Measurements from ENCODE around the gene VPS9D1.

Gene VPS9D1

GRCh38 chr16:89749637-89750036 lies 28.9 kb upstream of the VPS9D1 start:
- DNase-seq (ENCODE audit: low read depth) = no peak
- TF ChIP-seq, protein P1, sequence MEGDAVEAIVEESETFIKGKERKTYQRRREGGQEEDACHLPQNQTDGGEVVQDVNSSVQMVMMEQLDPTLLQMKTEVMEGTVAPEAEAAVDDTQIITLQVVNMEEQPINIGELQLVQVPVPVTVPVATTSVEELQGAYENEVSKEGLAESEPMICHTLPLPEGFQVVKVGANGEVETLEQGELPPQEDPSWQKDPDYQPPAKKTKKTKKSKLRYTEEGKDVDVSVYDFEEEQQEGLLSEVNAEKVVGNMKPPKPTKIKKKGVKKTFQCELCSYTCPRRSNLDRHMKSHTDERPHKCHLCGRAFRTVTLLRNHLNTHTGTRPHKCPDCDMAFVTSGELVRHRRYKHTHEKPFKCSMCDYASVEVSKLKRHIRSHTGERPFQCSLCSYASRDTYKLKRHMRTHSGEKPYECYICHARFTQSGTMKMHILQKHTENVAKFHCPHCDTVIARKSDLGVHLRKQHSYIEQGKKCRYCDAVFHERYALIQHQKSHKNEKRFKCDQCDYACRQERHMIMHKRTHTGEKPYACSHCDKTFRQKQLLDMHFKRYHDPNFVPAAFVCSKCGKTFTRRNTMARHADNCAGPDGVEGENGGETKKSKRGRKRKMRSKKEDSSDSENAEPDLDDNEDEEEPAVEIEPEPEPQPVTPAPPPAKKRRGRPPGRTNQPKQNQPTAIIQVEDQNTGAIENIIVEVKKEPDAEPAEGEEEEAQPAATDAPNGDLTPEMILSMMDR (conservative IDR thresholded peaks at IDR 0.05; ENCODE audit: low read depth, low read length) = no peak
- H3K4me3 ChIP-seq (ENCODE audit: low read length) = no peak overlapping the region

GRCh38 chr16:89748921-89749320 lies 28.2 kb upstream of the VPS9D1 start:
- no peak for DNase-seq (ENCODE audit: low read depth)

DNA sequence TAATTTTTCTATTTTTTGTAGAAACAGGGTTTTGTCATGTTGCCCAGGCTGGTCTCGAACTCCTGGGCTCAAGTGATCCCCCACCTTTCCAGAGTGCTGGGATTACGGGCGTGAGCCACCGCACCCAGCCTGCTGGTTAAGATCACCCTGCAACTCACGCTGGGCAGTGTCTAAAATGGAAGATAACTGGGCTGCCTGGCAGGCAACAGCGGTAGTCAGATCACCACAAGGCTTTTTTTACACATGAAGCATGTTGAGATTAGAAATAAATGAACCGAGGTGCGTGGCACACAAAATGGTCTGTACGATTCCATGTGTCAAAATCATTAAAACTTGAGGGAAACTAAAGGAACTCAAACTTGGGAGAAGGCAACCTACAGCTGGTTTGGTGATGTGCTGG lies 27.4 kb upstream of the VPS9D1 start:
- DNase-seq (ENCODE audit: low read depth) = no peak
- no peak overlapping the region for H3K4me3 ChIP-seq (ENCODE audit: low read length)
- TF ChIP-seq, protein P1 (conservative IDR thresholded peaks at IDR 0.05; ENCODE audit: low read depth, low read length) = no peak

More at GRCh38 chr16:89748921-89749320, 28.2 kb upstream of the VPS9D1 start:
- TF ChIP-seq, protein P1 (conservative IDR thresholded peaks at IDR 0.05; ENCODE audit: low read depth, low read length) = no peak
- no peak overlapping the region for H3K4me3 ChIP-seq (ENCODE audit: low read length)

DNA sequence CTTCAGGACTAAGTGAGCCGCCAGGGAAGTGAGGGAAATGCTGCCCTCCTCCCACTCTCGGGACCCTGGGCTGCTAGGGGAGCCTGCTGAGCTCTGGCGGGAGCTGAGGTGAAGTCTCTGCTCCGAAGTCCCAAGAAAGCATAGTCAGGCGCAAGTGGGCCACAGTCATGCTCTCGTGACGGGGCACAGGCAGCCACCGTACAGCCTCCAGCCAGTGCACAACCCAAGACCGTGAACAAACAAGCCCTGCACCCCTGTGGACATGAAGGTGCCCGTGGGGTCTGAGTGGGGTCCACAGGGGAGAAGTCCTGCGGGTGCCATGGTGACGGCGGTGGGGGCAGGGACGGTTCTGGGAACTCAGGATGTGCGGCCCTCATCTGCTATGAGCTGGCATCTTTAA lies 25.3 kb upstream of the VPS9D1 start:
- DNase-seq (ENCODE audit: low read depth) = no peak

DNA sequence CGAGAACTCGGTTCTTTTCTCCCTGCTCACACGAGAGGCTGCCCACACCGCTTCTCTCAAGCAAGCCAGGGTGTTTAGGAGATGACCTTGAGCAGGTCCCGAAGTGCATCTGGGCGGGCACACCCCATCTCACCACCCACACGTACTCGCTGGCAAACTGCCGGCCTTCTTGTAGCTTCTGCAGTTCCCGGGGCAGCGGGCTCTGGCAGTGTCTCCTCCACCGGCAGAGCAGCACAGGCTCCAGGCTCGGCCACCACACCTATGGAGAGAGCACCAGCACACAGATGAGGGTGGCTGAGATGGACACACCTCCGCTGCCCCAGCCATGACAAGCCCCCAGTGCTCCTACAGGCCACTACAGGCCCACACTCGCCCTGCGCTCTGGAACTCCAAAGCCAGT lies 24.1 kb upstream of the VPS9D1 start:
- DNase-seq (ENCODE audit: low read depth) = no peak
- H3K4me3 ChIP-seq (ENCODE audit: low read length) = no peak overlapping the region
- TF ChIP-seq, protein P1 (conservative IDR thresholded peaks at IDR 0.05; ENCODE audit: low read depth, low read length) = no peak

More for the DNA sequence above, 25.3 kb upstream of the VPS9D1 start:
- no peak overlapping the region for H3K4me3 ChIP-seq (ENCODE audit: low read length)
- TF ChIP-seq, protein P1 (conservative IDR thresholded peaks at IDR 0.05; ENCODE audit: low read depth, low read length) = no peak

DNA sequence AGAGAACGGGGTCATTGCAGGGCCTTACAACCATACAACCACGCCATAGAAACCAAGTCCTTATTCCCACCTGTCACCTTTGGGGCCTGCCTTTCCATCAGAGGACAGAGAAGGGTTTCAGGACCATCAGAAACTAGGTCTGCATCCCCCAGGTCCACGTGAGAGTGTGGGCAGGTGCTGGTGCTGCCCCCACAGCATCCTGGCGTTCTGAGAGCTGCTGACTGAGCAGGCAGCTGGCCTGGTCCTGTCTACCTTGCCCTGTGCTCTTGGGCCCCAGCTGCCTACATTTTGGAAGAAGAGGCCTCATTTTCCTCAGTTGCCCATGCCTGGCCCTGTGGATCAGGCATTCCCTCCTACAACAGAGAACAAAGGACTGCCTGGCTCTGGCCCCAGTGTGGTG lies 22.2 kb upstream of the VPS9D1 start:
- DNase-seq (ENCODE audit: low read depth) = no peak
- TF ChIP-seq, protein P1 (conservative IDR thresholded peaks at IDR 0.05; ENCODE audit: low read depth, low read length) = no peak

GRCh38 chr16:89741342-89742014 lies 20.8 kb upstream of the VPS9D1 start:
- no peak for DNase-seq (ENCODE audit: low read depth)
- TF ChIP-seq, protein P1 (conservative IDR thresholded peaks at IDR 0.05; ENCODE audit: low read depth, low read length) = no peak
- H3K4me3 ChIP-seq (ENCODE audit: low read length) = no peak overlapping the region

More for the DNA sequence above, 22.2 kb upstream of the VPS9D1 start:
- H3K4me3 ChIP-seq (ENCODE audit: low read length) = no peak overlapping the region

Data from retinal pigment epithelial cell (primary cell).